ENCODE measurements around the gene NLGN1.

Gene NLGN1

GRCh38 chr3:174132006-174132405 is 734.5 kb downstream of the NLGN1 start:
- no peaks in the 10 kb centered on the region for H3K9me2 ChIP-seq (ENCODE audit: low read depth, low read length)
- H3K9ac ChIP-seq (ENCODE audit: low read length), result no peak overlapping the region
- H3K9me3 ChIP-seq (ENCODE audit: low read length), result no peaks in the 10 kb centered on the region; the same call in 1 of the 2 replicates
- TF ChIP-seq EZH2 (IDR thresholded peaks at IDR 0.05; ENCODE audit: borderline replicate concordance, low read length) (no peak), CTCF (IDR thresholded peaks at IDR 0.05; ENCODE audit: low read length) (no peak)
- no peak overlapping the region for H3K4me3 ChIP-seq (ENCODE audit: low read depth, low read length, poor library complexity, severe bottlenecking)
- H3K36me3 ChIP-seq (ENCODE audit: insufficient read depth, low read length), result no peaks in the 10 kb centered on the region
- no peaks in the 10 kb centered on the region for H4K20me1 ChIP-seq (ENCODE audit: insufficient read depth, low read length)
- H3K4me1 ChIP-seq (ENCODE audit: insufficient read depth, low read length, severe bottlenecking), result no peaks in the 10 kb centered on the region
- no peaks in the 10 kb centered on the region for H3K79me2 ChIP-seq (ENCODE audit: insufficient read depth, low read length)
- no peak overlapping the region for H3K27ac ChIP-seq (ENCODE audit: low read depth, low read length, poor library complexity, severe bottlenecking)
- H3F3A ChIP-seq (ENCODE audit: insufficient read depth, low read length), result no peaks in the 10 kb centered on the region
- H2AFZ ChIP-seq (ENCODE audit: low read length), result no peak overlapping the region
- H3K4me2 ChIP-seq (ENCODE audit: low read length), result no peak overlapping the region
- H3K27me3 ChIP-seq (ENCODE audit: insufficient read depth, low read length), result no peaks in the 10 kb centered on the region

DNA sequence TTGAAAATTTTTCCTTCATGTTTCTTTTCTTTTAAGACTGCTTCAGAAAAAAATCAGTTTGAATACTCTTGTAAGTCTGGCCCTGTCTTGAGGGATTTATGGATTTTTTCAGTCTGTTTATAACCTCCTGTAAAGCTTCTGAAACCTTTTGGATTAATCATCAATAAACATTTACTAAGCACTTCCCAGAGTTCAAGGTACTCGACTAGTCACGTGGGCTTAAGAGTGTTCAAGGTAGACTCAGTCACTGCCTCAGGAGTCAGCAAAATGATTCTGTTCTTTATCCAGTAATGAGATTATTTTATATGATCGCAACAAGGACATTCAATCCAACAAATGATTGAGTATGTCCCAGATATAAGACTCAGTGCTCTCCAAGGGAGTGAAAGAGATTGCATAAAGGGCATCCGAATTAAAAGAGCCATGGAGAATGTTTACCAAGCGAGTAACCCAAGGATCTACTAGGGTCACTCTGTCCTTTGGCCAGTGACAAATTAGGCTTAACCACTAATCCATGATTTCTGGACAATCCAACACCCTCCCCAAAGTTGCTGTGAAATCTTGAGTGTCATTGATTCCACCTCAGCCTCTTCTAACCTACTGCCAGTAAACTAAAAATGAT is 735.0 kb downstream of the NLGN1 start:
- H3K4me1 ChIP-seq (ENCODE audit: insufficient read depth, low read length, severe bottlenecking), result no peaks in the 10 kb centered on the region
- no peak overlapping the region for H3K4me3 ChIP-seq (ENCODE audit: low read depth, low read length, poor library complexity, severe bottlenecking)
- no peaks in the 10 kb centered on the region for H3K27me3 ChIP-seq (ENCODE audit: insufficient read depth, low read length)
- TF ChIP-seq CTCF (IDR thresholded peaks at IDR 0.05; ENCODE audit: low read length), result no peak
- TF ChIP-seq EZH2 (IDR thresholded peaks at IDR 0.05; ENCODE audit: borderline replicate concordance, low read length), result no peak
- H3K9me2 ChIP-seq (ENCODE audit: low read depth, low read length), result no peaks in the 10 kb centered on the region
- no peaks in the 10 kb centered on the region for H3K79me2 ChIP-seq (ENCODE audit: insufficient read depth, low read length)
- H3F3A ChIP-seq (ENCODE audit: insufficient read depth, low read length), result no peaks in the 10 kb centered on the region
- no peak overlapping the region for H3K4me2 ChIP-seq (ENCODE audit: low read length)
- no peaks in the 10 kb centered on the region for H3K36me3 ChIP-seq (ENCODE audit: insufficient read depth, low read length)
- no peak overlapping the region for H3K9ac ChIP-seq (ENCODE audit: low read length)
- H2AFZ ChIP-seq (ENCODE audit: low read length), result no peak overlapping the region
- H3K9me3 ChIP-seq (ENCODE audit: low read length), result no peaks in the 10 kb centered on the region; the same call in 1 of the 2 replicates
- no peak overlapping the region for H3K27ac ChIP-seq (ENCODE audit: low read depth, low read length, poor library complexity, severe bottlenecking)
- H4K20me1 ChIP-seq (ENCODE audit: insufficient read depth, low read length), result no peaks in the 10 kb centered on the region

- no peaks in the 10 kb centered on the region for H3K9me2 ChIP-seq (ENCODE audit: low read depth, low read length)
- no peaks in the 10 kb centered on the region for H3K27me3 ChIP-seq (ENCODE audit: insufficient read depth, low read length)
- TF ChIP-seq EZH2 (IDR thresholded peaks at IDR 0.05; ENCODE audit: borderline replicate concordance, low read length) (no peak), CTCF (IDR thresholded peaks at IDR 0.05; ENCODE audit: low read length) (no peak)
- H3K79me2 ChIP-seq (ENCODE audit: insufficient read depth, low read length), result no peaks in the 10 kb centered on the region
- no peaks in the 10 kb centered on the region for H3K9me3 ChIP-seq (ENCODE audit: low read length)
- no peak overlapping the region for H3K4me2 ChIP-seq (ENCODE audit: low read length)
- no peaks in the 10 kb centered on the region for H3K4me1 ChIP-seq (ENCODE audit: insufficient read depth, low read length, severe bottlenecking)
- no peak overlapping the region for H3K27ac ChIP-seq (ENCODE audit: low read depth, low read length, poor library complexity, severe bottlenecking)
- H3K36me3 ChIP-seq (ENCODE audit: insufficient read depth, low read length), result no peaks in the 10 kb centered on the region
- H3F3A ChIP-seq (ENCODE audit: insufficient read depth, low read length), result no peaks in the 10 kb centered on the region
- no peaks in the 10 kb centered on the region for H4K20me1 ChIP-seq (ENCODE audit: insufficient read depth, low read length)
- no peak overlapping the region for H2AFZ ChIP-seq (ENCODE audit: low read length)
- no peak overlapping the region for H3K4me3 ChIP-seq (ENCODE audit: low read depth, low read length, poor library complexity, severe bottlenecking)
- H3K9ac ChIP-seq (ENCODE audit: low read length), result no peak overlapping the region
Measured at GRCh38 chr3:174146008-174146407, 748.5 kb downstream of the NLGN1 start.

All from OCI-LY1 (cell line).